HL-60 (cell line): ENCODE data around the gene MAN2A1.

Experiments used
- GABPA ChIP-seq: IDR thresholded peaks from 2 replicates; pipeline ENCODE4 v1.6.1; 2012; ENCODE audit warnings: low read depth
- POLR2AphosphoS5 ChIP-seq: IDR thresholded peaks from 2 replicates; pipeline ENCODE4 v1.6.1; 2012; ENCODE audit warnings: low read depth
- SPI1 ChIP-seq: IDR thresholded peaks from 2 replicates; pipeline ENCODE4 v1.6.1; 2012; ENCODE audit warnings: low read depth, mild to moderate bottlenecking, borderline replicate concordance
- TF ChIP-seq, protein P1 (sequence below): IDR thresholded peaks from one replicate; pipeline ENCODE4 v1.5.1; 2011; ENCODE audit warnings: low read length, control low read depth, inconsistent platforms; ENCODE audit not compliant: insufficient read depth
- TF ChIP-seq, protein P2 (sequence below): IDR thresholded peaks from 2 replicates; pipeline ENCODE4 v1.6.1; 2012; ENCODE audit warnings: low read depth; ENCODE audit not compliant: insufficient replicate concordance

DNA sequence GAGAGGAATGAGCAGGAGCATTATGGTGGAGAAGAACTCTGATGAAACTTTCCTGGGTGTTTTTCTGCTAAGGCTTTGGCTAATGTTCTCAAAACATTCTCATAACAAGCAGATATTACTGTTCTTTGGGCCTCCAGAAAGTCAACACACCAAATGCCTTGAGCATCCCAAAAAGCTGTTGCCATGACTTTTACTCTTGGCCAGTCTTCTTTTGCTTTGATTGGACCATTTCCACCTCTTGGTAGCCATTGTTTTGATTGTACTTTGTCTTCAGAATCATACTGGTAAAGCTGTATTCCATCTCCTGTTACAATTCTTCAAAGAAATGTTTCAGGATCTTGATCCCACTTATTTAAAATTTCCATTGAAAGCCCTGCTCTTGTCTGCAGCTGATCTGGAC is 139.6 kb downstream of the MAN2A1 start:
- TF ChIP-seq, protein P1, sequence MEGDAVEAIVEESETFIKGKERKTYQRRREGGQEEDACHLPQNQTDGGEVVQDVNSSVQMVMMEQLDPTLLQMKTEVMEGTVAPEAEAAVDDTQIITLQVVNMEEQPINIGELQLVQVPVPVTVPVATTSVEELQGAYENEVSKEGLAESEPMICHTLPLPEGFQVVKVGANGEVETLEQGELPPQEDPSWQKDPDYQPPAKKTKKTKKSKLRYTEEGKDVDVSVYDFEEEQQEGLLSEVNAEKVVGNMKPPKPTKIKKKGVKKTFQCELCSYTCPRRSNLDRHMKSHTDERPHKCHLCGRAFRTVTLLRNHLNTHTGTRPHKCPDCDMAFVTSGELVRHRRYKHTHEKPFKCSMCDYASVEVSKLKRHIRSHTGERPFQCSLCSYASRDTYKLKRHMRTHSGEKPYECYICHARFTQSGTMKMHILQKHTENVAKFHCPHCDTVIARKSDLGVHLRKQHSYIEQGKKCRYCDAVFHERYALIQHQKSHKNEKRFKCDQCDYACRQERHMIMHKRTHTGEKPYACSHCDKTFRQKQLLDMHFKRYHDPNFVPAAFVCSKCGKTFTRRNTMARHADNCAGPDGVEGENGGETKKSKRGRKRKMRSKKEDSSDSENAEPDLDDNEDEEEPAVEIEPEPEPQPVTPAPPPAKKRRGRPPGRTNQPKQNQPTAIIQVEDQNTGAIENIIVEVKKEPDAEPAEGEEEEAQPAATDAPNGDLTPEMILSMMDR: no peak
- TF ChIP-seq POLR2AphosphoS5 (no peak), SPI1 (no peak), GABPA (no peak)
- TF ChIP-seq, protein P2, sequence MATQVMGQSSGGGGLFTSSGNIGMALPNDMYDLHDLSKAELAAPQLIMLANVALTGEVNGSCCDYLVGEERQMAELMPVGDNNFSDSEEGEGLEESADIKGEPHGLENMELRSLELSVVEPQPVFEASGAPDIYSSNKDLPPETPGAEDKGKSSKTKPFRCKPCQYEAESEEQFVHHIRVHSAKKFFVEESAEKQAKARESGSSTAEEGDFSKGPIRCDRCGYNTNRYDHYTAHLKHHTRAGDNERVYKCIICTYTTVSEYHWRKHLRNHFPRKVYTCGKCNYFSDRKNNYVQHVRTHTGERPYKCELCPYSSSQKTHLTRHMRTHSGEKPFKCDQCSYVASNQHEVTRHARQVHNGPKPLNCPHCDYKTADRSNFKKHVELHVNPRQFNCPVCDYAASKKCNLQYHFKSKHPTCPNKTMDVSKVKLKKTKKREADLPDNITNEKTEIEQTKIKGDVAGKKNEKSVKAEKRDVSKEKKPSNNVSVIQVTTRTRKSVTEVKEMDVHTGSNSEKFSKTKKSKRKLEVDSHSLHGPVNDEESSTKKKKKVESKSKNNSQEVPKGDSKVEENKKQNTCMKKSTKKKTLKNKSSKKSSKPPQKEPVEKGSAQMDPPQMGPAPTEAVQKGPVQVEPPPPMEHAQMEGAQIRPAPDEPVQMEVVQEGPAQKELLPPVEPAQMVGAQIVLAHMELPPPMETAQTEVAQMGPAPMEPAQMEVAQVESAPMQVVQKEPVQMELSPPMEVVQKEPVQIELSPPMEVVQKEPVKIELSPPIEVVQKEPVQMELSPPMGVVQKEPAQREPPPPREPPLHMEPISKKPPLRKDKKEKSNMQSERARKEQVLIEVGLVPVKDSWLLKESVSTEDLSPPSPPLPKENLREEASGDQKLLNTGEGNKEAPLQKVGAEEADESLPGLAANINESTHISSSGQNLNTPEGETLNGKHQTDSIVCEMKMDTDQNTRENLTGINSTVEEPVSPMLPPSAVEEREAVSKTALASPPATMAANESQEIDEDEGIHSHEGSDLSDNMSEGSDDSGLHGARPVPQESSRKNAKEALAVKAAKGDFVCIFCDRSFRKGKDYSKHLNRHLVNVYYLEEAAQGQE: no peak
